ENCODE measurements around the gene NOS3. TPM values are rescaled to one million over a fixed set of nuclear protein-coding genes. Genes with fewer than 3 reads are reported as not detected.
"Not testable (repeated sequence)": the region's sequence is repeated elsewhere in the genome, so short reads cannot be mapped to it uniquely, and the experiment has no call there.

The NOS3 gene
- total and polyA plus RNA-seq, 12 donors, result 10.0 to 53.3 (median 13.3) TPM

GRCh38 chr7:151038951-151039849, 48.4 kb downstream of the NOS3 start:
- Histone ChIP-seq H3K4me3 (no peak overlapping the region), H3K27ac (peak overlapping the region in 6 of 10 donors; percentile 30 to 61 (median 36)), H3K4me1 (peaks cover 10 to 33% (median 22%) of the 10 kb centered on the region in 9 donors), H3K36me3 (peaks cover 0 to 63% (median 12%) of the 10 kb centered on the region in 9 donors), H3K27me3 (no peaks in the 10 kb centered on the region), H3K9me3 (no peaks in the 10 kb centered on the region)
- ATAC-seq (peak in 7 of 8 donors; percentile 41 to 88 (median 68)), DNase-seq (peak; percentile 65 to 70)
- intact Hi-C loops (cut with DNase I), result loop anchor here in 2 of 10 donors (10.0 kb wide), 1 partner anchor 66 kb away; no protein-coding TSS in a partner anchor
- 43 to 49% methylated on average over 12 of the region's 12 CpGs for WGBS, 2 donors
- no peak for TF ChIP-seq CTCF (IDR thresholded peaks at IDR 0.05)

- Histone ChIP-seq H3K4me1 (peaks cover 10 to 27% (median 19%) of the 10 kb centered on the region in 9 donors), H3K4me3 (no peak overlapping the region), H3K27ac (peak overlapping the region in 4 of 10 donors; percentile 2 to 61 (median 45)), H3K36me3 (peaks cover 0 to 63% (median 12%) of the 10 kb centered on the region in 9 donors), H3K9me3 (no peaks in the 10 kb centered on the region), H3K27me3 (no peaks in the 10 kb centered on the region)
- WGBS, 2 donors, result 66 to 72% methylated on average over 18 of the region's 18 CpGs
- DNase-seq, result no peak
- peak in 3 of 8 donors; percentile 11 to 20 (median 18) for ATAC-seq
- TF ChIP-seq CTCF (IDR thresholded peaks at IDR 0.05), result no peak
- intact Hi-C loops (cut with DNase I), result loop anchor here in 3 of 10 donors (10.0 kb wide), 1 partner anchor 65 kb away; no protein-coding TSS in a partner anchor
Observed at GRCh38 chr7:151039850-151040548, 49.2 kb downstream of the NOS3 start.

GRCh38 chr7:151040616-151041375, 50.0 kb downstream of the NOS3 start:
- no peak for TF ChIP-seq CTCF (IDR thresholded peaks at IDR 0.05)
- peaks cover 0 to 63% (median 9%) of the 10 kb centered on the region in 9 donors for H3K36me3 ChIP-seq
- no peak overlapping the region for H3K4me3 ChIP-seq
- H3K27me3 ChIP-seq, result no peaks in the 10 kb centered on the region
- peaks cover 10 to 22% (median 16%) of the 10 kb centered on the region in 9 donors for H3K4me1 ChIP-seq
- ATAC-seq (no peak), DNase-seq (no peak)
- intact Hi-C loops (cut with DNase I), result loop anchor here in 1 of 10 donors (10.0 kb wide), 1 partner anchor 64 kb away; no protein-coding TSS in a partner anchor
- H3K9me3 ChIP-seq, result no peaks in the 10 kb centered on the region
- no peak overlapping the region for H3K27ac ChIP-seq
- 93 to 94% methylated on average over 28 to 30 of the region's 30 CpGs for WGBS, 2 donors

GRCh38 chr7:151043449-151043848, 52.6 kb downstream of the NOS3 start:
- ATAC-seq, H3K9me3 ChIP-seq, H3K27me3 ChIP-seq, H3K27ac ChIP-seq, DNase-seq, H3K4me3 ChIP-seq: not testable (repeated sequence)
- intact Hi-C loops (cut with DNase I), result loop anchor here in 1 of 10 donors (10.0 kb wide), 1 partner anchor 61 kb away; no protein-coding TSS in a partner anchor
- H3K36me3 ChIP-seq, result peaks cover 0 to 52% (median 0%) of the 10 kb centered on the region in 9 donors
- 87 to 89% methylated on average over 10 of the region's 10 CpGs for WGBS, 2 donors
- H3K4me1 ChIP-seq, result peaks cover 12 to 25% (median 18%) of the 10 kb centered on the region in 9 donors

All from heart right ventricle (tissue), 16 donors.